ENCODE data around the gene C6orf47. TPM values are rescaled to one million over a fixed set of nuclear protein-coding genes. Genes with fewer than 3 reads are reported as not detected.

Gene C6orf47
- total and polyA plus RNA-seq, 2 of the 13 experiments (the other 11 are each of a cell fraction or from before 2014, with no cell fraction given) = 1.7 to 18.1 TPM

- TF ChIP-seq SCMH1 (CRISPR knock-in tag; IDR thresholded peaks at IDR 0.05; ENCODE audit: borderline replicate concordance) = no peak
- TF ChIP-seq ZNF761 (CRISPR knock-in tag; conservative IDR thresholded peaks at IDR 0.05) = peak; percentile 17; the same call in 1 of the 2 replicates
- TF ChIP-seq ZNF138 (CRISPR knock-in tag; IDR thresholded peaks at IDR 0.05; ENCODE audit: low read depth) = peak; percentile 89; the same call in 1 of the 2 replicates
- no peak for TF ChIP-seq DBP (CRISPR knock-in tag; IDR thresholded peaks at IDR 0.05; ENCODE audit: not compliant biosample characterization)
- TF ChIP-seq ZNF224 (CRISPR knock-in tag; IDR thresholded peaks at IDR 0.05) = no peak
- no peak for TF ChIP-seq SMAD3 (CRISPR knock-in tag; IDR thresholded peaks at IDR 0.05)
- TF ChIP-seq ZNF446 (CRISPR knock-in tag; IDR thresholded peaks at IDR 0.05) = peak; percentile 67; the same call in 1 of the 2 replicates
- 0 out of 2 replicates have a peak, but pooled peaks have one; percentile 22 for TF ChIP-seq ZBTB2 (CRISPR knock-in tag; IDR thresholded peaks at IDR 0.05; ENCODE audit: low read depth)
- peak; percentile 78 for TF ChIP-seq SP4 (CRISPR knock-in tag; IDR thresholded peaks at IDR 0.05)
- 0 out of 2 replicates have a peak, but pooled peaks have one; percentile 40 for TF ChIP-seq TERF1 (CRISPR knock-in tag; IDR thresholded peaks at IDR 0.05)
- no peak for TF ChIP-seq E2F2 (CRISPR knock-in tag; IDR thresholded peaks at IDR 0.05; ENCODE audit: borderline replicate concordance)
- 0 out of 2 replicates have a peak, but pooled peaks have one; percentile 52 for TF ChIP-seq ZFAT (CRISPR knock-in tag; conservative IDR thresholded peaks at IDR 0.05)
- TF ChIP-seq ZNF30 (CRISPR knock-in tag; IDR thresholded peaks at IDR 0.05) = no peak
- TF ChIP-seq ZBTB3 (CRISPR knock-in tag; IDR thresholded peaks at IDR 0.05; ENCODE audit: borderline replicate concordance, low read depth) = peak; percentile 5
- TF ChIP-seq ZNF770 (CRISPR knock-in tag; IDR thresholded peaks at IDR 0.05) = no peak
- peak; percentile 68; the same call in 1 of the 2 replicates for TF ChIP-seq ZNF670 (CRISPR knock-in tag; IDR thresholded peaks at IDR 0.05; ENCODE audit: borderline replicate concordance)
- TF ChIP-seq ARNT2 (CRISPR knock-in tag; IDR thresholded peaks at IDR 0.05; ENCODE audit: low read depth) = no peak
- peak; percentile 72 for TF ChIP-seq ZNF572 (CRISPR knock-in tag; IDR thresholded peaks at IDR 0.05)
- no peak for TF ChIP-seq FOXP4 (CRISPR knock-in tag; IDR thresholded peaks at IDR 0.05)
Measured at GRCh38 chr6:31652925-31653724, 7.5 kb downstream of the C6orf47 start (continued).

All from HepG2 (cell line).